Right lobe of liver (tissue), 4 donors: Measurements from ENCODE around the gene SLC39A2.

ENCODE experiments used
- POLR2A ChIP-seq: fragments of 450-650 bp; IDR thresholded peaks from one replicate; pipeline ENCODE4 v1.6.1; 2017; ENCODE audit warnings: antibody characterized with exemption, mild to moderate bottlenecking
- TF ChIP-seq, protein P1 (sequence below), 4 donors: fragments of 200-600 bp in 3 of 4; fragments of 450-650 bp in 1 of 4; IDR thresholded peaks; one replicate each; pipeline versions ENCODE4 v1.5.1 to v1.8.0; 2016 to 2022; ENCODE audit warnings: antibody characterized with exemption in 4 of 4, mild to moderate bottlenecking in 2 of 4
- donor health status: DM: no; HTN: no; CAD: no.
- donor health status: DM: no; HTN: no; CAD: no.
- donor health status: DM: no; HTN: yes; CAD: no.

DNA sequence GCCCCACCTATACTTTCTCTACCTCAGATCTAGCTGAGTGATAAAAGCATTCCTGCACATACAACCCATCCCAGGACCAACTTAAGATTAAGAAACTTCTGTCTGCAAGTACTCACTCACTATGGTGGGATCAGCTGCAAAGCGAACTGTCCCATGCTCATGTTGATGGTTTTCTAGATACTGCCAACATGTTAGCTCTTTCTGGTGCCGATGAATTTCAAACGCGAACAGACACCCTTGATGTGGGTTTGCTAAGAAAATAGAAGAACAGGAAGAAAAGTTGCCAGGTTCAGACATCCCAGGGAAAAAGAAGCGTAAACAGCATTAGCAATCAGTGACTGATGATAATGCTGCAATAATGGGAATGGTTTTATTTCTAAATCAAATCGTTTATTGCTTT lies 1.5 kb upstream of the SLC39A2 start:
- TF ChIP-seq, protein P1, sequence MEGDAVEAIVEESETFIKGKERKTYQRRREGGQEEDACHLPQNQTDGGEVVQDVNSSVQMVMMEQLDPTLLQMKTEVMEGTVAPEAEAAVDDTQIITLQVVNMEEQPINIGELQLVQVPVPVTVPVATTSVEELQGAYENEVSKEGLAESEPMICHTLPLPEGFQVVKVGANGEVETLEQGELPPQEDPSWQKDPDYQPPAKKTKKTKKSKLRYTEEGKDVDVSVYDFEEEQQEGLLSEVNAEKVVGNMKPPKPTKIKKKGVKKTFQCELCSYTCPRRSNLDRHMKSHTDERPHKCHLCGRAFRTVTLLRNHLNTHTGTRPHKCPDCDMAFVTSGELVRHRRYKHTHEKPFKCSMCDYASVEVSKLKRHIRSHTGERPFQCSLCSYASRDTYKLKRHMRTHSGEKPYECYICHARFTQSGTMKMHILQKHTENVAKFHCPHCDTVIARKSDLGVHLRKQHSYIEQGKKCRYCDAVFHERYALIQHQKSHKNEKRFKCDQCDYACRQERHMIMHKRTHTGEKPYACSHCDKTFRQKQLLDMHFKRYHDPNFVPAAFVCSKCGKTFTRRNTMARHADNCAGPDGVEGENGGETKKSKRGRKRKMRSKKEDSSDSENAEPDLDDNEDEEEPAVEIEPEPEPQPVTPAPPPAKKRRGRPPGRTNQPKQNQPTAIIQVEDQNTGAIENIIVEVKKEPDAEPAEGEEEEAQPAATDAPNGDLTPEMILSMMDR (IDR thresholded peaks at IDR 0.05), result no peak
- TF ChIP-seq POLR2A, result no peak
